ENCODE results near the gene NPC1. TPM values are rescaled to one million over a fixed set of nuclear protein-coding genes. Genes with fewer than 3 reads are reported as not detected.

The NPC1 gene
- total RNA-seq, 2 donors from 2014 or later: 27.2 to 27.7 TPM

DNA sequence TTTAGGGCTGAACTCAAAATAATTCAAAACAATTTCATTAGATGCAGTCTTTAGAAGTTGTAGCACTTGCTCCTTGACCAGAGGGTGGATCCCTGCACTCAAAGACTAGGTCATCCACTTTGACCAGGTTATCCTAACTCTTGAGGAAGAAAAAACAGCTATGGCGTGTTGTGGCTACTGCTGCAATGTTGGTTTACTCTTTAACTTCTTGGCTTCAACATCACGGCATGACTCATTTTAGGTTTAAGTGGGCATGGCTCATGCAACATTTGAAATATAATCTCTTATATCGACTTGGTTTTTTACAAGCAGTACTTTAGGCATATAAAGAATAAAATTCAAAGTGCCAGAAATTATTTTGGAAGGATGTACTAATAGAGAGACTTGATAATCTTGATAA, 41.0 kb upstream of the NPC1 start:
- 24 to 46% methylated on average over 3 of the region's 3 CpGs for WGBS, 2 donors
- peak in 1 of 4 donors; percentile 13 for DNase-seq
- Histone ChIP-seq H3K36me3 (replicated peaks in 1 of 2; ENCODE audit: insufficient read depth in 1 of 2, low read depth in 2 of 2) (no peaks in the 10 kb centered on the region), H3K4me3 (no peak overlapping the region), H3K27me3 (no peaks in the 10 kb centered on the region), H3K27ac (peak overlapping the region in 1 of 4 donors; percentile 10), H3K4me1 (peaks cover 26% of the 10 kb centered on the region), H3K9me3 (no peaks in the 10 kb centered on the region)
- intact Hi-C loops (cut with DNase I): loop anchor here (10.0 kb wide), 1 partner anchor 77 kb away; no protein-coding TSS in a partner anchor
- no peak for TF ChIP-seq POLR2A (IDR thresholded peaks at IDR 0.05)
- TF ChIP-seq, protein P1, sequence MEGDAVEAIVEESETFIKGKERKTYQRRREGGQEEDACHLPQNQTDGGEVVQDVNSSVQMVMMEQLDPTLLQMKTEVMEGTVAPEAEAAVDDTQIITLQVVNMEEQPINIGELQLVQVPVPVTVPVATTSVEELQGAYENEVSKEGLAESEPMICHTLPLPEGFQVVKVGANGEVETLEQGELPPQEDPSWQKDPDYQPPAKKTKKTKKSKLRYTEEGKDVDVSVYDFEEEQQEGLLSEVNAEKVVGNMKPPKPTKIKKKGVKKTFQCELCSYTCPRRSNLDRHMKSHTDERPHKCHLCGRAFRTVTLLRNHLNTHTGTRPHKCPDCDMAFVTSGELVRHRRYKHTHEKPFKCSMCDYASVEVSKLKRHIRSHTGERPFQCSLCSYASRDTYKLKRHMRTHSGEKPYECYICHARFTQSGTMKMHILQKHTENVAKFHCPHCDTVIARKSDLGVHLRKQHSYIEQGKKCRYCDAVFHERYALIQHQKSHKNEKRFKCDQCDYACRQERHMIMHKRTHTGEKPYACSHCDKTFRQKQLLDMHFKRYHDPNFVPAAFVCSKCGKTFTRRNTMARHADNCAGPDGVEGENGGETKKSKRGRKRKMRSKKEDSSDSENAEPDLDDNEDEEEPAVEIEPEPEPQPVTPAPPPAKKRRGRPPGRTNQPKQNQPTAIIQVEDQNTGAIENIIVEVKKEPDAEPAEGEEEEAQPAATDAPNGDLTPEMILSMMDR (IDR thresholded peaks at IDR 0.05): no peak
- peak; percentile 63 for ATAC-seq

DNA sequence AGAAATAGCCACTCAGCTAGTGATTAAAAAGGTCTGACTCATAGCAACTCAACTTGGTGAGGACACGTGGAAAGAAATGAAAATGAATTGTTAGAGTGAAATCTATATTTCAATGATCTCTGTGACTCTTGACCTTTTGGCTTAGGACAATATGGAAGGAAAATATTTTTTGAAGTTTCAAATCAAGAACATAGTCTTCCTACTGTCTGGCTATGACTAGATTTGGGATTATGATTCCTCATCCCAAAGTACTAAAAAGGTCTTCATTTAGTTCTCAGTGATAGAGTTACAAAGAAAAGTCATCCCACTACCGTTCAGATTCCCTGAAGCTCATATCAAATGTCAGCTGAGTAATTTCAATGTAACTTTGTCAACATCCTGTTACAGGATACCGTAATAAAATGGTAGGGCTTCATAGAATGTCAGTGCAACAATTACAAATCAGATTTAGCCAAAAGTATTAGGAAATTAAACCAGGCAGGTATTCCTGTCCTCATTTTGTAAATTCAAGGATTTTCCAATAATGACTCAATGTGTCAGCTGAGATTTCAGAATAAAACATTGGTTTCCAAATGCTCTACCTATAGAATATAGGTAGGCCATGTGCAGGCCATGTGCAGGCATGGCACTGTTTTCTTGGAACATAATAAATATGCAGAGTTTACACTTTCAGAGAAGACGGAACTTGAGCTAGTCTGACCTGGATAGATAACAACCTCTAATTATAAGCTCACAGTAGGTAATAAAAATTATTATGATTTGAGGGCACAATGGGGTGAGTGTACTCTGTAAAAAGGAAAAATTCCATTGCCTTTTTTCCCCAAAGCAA, 40.4 kb upstream of the NPC1 start:
- ATAC-seq: no peak

GRCh38 chr18:23623040-23623439, 36.7 kb upstream of the NPC1 start:
- no peaks in the 10 kb centered on the region for H3K36me3 ChIP-seq (replicated peaks in 1 of 2; ENCODE audit: insufficient read depth in 1 of 2, low read depth in 2 of 2)
- 69 to 75% methylated on average over 3 of the region's 3 CpGs for WGBS, 2 donors
- H3K27me3 ChIP-seq: no peaks in the 10 kb centered on the region
- no peak overlapping the region for H3K4me3 ChIP-seq
- no peak for TF ChIP-seq POLR2A (IDR thresholded peaks at IDR 0.05)
- TF ChIP-seq, protein P1 (IDR thresholded peaks at IDR 0.05): no peak
- no peaks in the 10 kb centered on the region for H3K9me3 ChIP-seq
- no peak for ATAC-seq
- no peak for DNase-seq
- H3K27ac ChIP-seq: no peak overlapping the region
- peaks cover 29% of the 10 kb centered on the region for H3K4me1 ChIP-seq
- intact Hi-C loops (cut with DNase I): loop anchor here (5.0 to 10.0 kb wide), 2 partner anchors 82 to 184 kb away; no protein-coding TSS in a partner anchor

More for the DNA sequence above, 40.4 kb upstream of the NPC1 start:
- no peak for DNase-seq
- H3K36me3 ChIP-seq (replicated peaks in 1 of 2; ENCODE audit: insufficient read depth in 1 of 2, low read depth in 2 of 2): no peaks in the 10 kb centered on the region
- H3K27ac ChIP-seq: peak overlapping the region in 1 of 4 donors; percentile 10
- TF ChIP-seq POLR2A (IDR thresholded peaks at IDR 0.05): no peak
- TF ChIP-seq, protein P1 (IDR thresholded peaks at IDR 0.05): no peak
- intact Hi-C loops (cut with DNase I): loop anchor here (10.0 kb wide), 1 partner anchor 78 kb away; no protein-coding TSS in a partner anchor
- 38 to 49% methylated on average over 4 of the region's 4 CpGs for WGBS, 2 donors
- peaks cover 26% of the 10 kb centered on the region for H3K4me1 ChIP-seq
- no peaks in the 10 kb centered on the region for H3K27me3 ChIP-seq
- H3K9me3 ChIP-seq: no peaks in the 10 kb centered on the region
- no peak overlapping the region for H3K4me3 ChIP-seq

GRCh38 chr18:23619388-23619881, 33.1 kb upstream of the NPC1 start:
- intact Hi-C loops (cut with DNase I): loop anchor here (10.0 kb wide), 1 partner anchor 505 kb away; no protein-coding TSS in a partner anchor
- DNase-seq (peak; percentile 5 to 29 (median 18)), ATAC-seq (peak; percentile 59)
- Histone ChIP-seq H3K4me3 (peak overlapping the region in 1 of 2 donors; percentile 17), H3K27me3 (no peaks in the 10 kb centered on the region), H3K36me3 (replicated peaks in 1 of 2; ENCODE audit: insufficient read depth in 1 of 2, low read depth in 2 of 2) (no peaks in the 10 kb centered on the region), H3K9me3 (no peaks in the 10 kb centered on the region), H3K4me1 (peaks cover 15% of the 10 kb centered on the region), H3K27ac (no peak overlapping the region)
- TF ChIP-seq POLR2A (IDR thresholded peaks at IDR 0.05): no peak
- TF ChIP-seq, protein P1 (IDR thresholded peaks at IDR 0.05): no peak
- 2 to 12% methylated on average over 17 to 41 of the region's 41 CpGs for WGBS, 2 donors

Data from body of pancreas (tissue), 4 donors.